ENCODE results near the gene TRABD2B.

The TRABD2B gene

GRCh38 chr1:47871799-47872353 is 125.3 kb downstream of the TRABD2B start:
- DNase-seq: no peak

- DNase-seq: no peak
Measured at GRCh38 chr1:47870946-47871676, 126.1 kb downstream of the TRABD2B start.

- DNase-seq: no peak
Measured at GRCh38 chr1:47870480-47870879, 126.7 kb downstream of the TRABD2B start.

GRCh38 chr1:47868348-47868676 is 128.9 kb downstream of the TRABD2B start:
- no peak for DNase-seq

GRCh38 chr1:47867438-47868347 is 129.5 kb downstream of the TRABD2B start:
- DNase-seq: no peak

GRCh38 chr1:47866601-47867437 is 130.4 kb downstream of the TRABD2B start:
- no peak for DNase-seq

GRCh38 chr1:47865881-47866535 is 131.2 kb downstream of the TRABD2B start:
- no peak for DNase-seq

- DNase-seq: no peak
Measured at GRCh38 chr1:47859092-47859743, 138.0 kb downstream of the TRABD2B start.

GRCh38 chr1:47856996-47857395 is 140.2 kb downstream of the TRABD2B start:
- no peak for DNase-seq

GRCh38 chr1:47855230-47855629 is 142.0 kb downstream of the TRABD2B start:
- no peak for DNase-seq

GRCh38 chr1:47854552-47855144 is 142.5 kb downstream of the TRABD2B start:
- DNase-seq: no peak

GRCh38 chr1:47853852-47854251 is 143.3 kb downstream of the TRABD2B start:
- no peak for DNase-seq

GRCh38 chr1:47853059-47853458 is 144.1 kb downstream of the TRABD2B start:
- DNase-seq: no peak

GRCh38 chr1:47852006-47852718 is 145.0 kb downstream of the TRABD2B start:
- no peak for DNase-seq

- no peak for DNase-seq
Measured at GRCh38 chr1:47850451-47850850, 146.7 kb downstream of the TRABD2B start.

- no peak for DNase-seq
Measured at GRCh38 chr1:47849591-47850261, 147.5 kb downstream of the TRABD2B start.

GRCh38 chr1:47849005-47849521 is 148.1 kb downstream of the TRABD2B start:
- DNase-seq: no peak

GRCh38 chr1:47847763-47848162 is 149.4 kb downstream of the TRABD2B start:
- DNase-seq: no peak

- no peak for DNase-seq
Measured at GRCh38 chr1:47844558-47844955, 152.6 kb downstream of the TRABD2B start.

Data from hippocampal formation (tissue), 2 donors.